ENCODE measurements around the gene GRK2. TPM values are rescaled to one million over a fixed set of nuclear protein-coding genes. Genes with fewer than 3 reads are reported as not detected.

Gene GRK2
- total RNA-seq, 2 donors from 2014 or later: 58.0 to 61.7 TPM

DNA sequence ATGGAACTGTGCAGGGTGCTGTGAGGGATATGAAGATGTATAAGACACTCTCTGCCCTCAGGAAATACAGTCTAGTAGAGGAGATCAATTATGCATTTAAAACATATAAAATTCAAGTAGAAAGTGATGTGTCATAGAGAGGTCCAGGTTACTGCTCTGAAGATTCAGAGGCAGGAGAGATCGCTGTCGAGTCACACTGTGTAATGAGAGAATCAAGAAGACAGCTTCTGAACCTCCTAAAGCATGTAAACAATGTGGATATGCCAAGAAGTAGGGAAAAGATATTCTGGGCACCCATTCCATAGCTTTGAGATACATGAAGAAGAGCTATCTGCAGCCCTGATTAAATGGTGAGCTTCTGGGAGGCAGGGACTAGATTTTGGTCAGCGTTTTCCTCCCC, 53.7 kb downstream of the GRK2 start:
- Mint-ChIP-seq H3K36me3 (ENCODE audit: low read depth) (no peaks in the 10 kb centered on the region), H3K27ac (no peak overlapping the region), H3K4me1 (peaks cover 5% of the 10 kb centered on the region), H3K27me3 (ENCODE audit: insufficient read depth) (peaks cover 28% of the 10 kb centered on the region), H3K9me3 (no peaks in the 10 kb centered on the region), H3K4me3 (no peak overlapping the region)
- H3K27me3 ChIP-seq (ENCODE audit: control insufficient read depth, insufficient read depth, low read length, poor library complexity, severe bottlenecking): peaks cover 26% of the 10 kb centered on the region
- H3K4me1 ChIP-seq (ENCODE audit: control insufficient read depth, insufficient read depth, low read length): no peaks in the 10 kb centered on the region
- no peaks in the 10 kb centered on the region for H3K36me3 ChIP-seq (ENCODE audit: control insufficient read depth, insufficient read depth, low read length)
- DNase-seq: no peak
- no peaks in the 10 kb centered on the region for H3K9me3 ChIP-seq (ENCODE audit: control insufficient read depth, low read length)
- no peak overlapping the region for H3K27ac ChIP-seq (ENCODE audit: low read depth, low read length)
- H3K9ac ChIP-seq (ENCODE audit: extremely low read depth, low read length, poor library complexity, severe bottlenecking): no peak overlapping the region
- H3K4me3 ChIP-seq (ENCODE audit: low read length): no peak overlapping the region
- TF ChIP-seq, protein P1, sequence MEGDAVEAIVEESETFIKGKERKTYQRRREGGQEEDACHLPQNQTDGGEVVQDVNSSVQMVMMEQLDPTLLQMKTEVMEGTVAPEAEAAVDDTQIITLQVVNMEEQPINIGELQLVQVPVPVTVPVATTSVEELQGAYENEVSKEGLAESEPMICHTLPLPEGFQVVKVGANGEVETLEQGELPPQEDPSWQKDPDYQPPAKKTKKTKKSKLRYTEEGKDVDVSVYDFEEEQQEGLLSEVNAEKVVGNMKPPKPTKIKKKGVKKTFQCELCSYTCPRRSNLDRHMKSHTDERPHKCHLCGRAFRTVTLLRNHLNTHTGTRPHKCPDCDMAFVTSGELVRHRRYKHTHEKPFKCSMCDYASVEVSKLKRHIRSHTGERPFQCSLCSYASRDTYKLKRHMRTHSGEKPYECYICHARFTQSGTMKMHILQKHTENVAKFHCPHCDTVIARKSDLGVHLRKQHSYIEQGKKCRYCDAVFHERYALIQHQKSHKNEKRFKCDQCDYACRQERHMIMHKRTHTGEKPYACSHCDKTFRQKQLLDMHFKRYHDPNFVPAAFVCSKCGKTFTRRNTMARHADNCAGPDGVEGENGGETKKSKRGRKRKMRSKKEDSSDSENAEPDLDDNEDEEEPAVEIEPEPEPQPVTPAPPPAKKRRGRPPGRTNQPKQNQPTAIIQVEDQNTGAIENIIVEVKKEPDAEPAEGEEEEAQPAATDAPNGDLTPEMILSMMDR (conservative IDR thresholded peaks at IDR 0.05): no peak
- 77 to 90% methylated on average over 3 of the region's 3 CpGs for WGBS, 2 experiments (ENCODE audit: insufficient coverage in 1 of 2, insufficient read length in 1 of 2)

- 80 to 95% methylated on average over 1 to 2 of the region's 2 CpGs for WGBS, 2 experiments (ENCODE audit: insufficient coverage in 1 of 2, insufficient read length in 1 of 2)
- TF ChIP-seq, protein P1 (conservative IDR thresholded peaks at IDR 0.05): no peak
- no peaks in the 10 kb centered on the region for H3K36me3 ChIP-seq (ENCODE audit: control insufficient read depth, insufficient read depth, low read length)
These were observed 54.4 kb downstream of the GRK2 start for GRCh38 chr11:67320691-67321090.

DNA sequence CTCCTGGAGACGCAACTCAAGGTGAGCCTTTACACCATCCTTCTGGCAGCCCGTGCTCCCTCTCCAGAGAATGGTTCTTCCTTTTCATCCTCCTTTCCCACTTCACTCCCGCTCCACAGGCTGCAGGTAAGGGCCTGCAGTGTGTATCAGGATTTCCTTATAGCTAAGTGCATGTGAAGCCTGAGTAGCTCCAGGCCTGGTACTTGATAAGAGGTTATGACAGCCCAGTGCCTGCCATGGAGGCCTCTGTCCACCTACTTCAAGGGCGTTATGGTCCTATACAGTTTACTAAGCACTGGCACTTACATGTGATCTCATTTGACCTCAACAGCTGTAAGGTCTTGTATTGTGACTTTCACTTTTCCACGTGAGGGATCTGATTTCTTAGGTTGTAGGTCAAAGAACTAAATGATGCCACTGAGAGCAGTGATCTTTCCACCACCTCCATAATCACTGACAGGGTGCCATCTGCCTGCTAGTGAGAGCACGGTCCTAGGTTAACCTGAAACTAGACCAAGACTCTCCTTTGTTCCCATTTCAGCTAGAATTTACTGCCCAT, 55.1 kb downstream of the GRK2 start:
- TF ChIP-seq, protein P1 (conservative IDR thresholded peaks at IDR 0.05): no peak
- WGBS, 2 experiments (ENCODE audit: insufficient coverage in 1 of 2, insufficient read length in 1 of 2): 92 to 93% methylated on average over 5 to 6 of the region's 6 CpGs
- Mint-ChIP-seq H3K9me3 (no peaks in the 10 kb centered on the region), H3K4me3 (no peak overlapping the region), H3K4me1 (peaks cover 5% of the 10 kb centered on the region), H3K27me3 (ENCODE audit: insufficient read depth) (peaks cover 28% of the 10 kb centered on the region), H3K27ac (no peak overlapping the region), H3K36me3 (ENCODE audit: low read depth) (no peaks in the 10 kb centered on the region)
- DNase-seq: no peak
- H3K27ac ChIP-seq (ENCODE audit: low read depth, low read length): no peak overlapping the region
- H3K9ac ChIP-seq (ENCODE audit: extremely low read depth, low read length, poor library complexity, severe bottlenecking): no peak overlapping the region
- no peaks in the 10 kb centered on the region for H3K4me1 ChIP-seq (ENCODE audit: control insufficient read depth, insufficient read depth, low read length)
- no peaks in the 10 kb centered on the region for H3K9me3 ChIP-seq (ENCODE audit: control insufficient read depth, low read length)
- H3K27me3 ChIP-seq (ENCODE audit: control insufficient read depth, insufficient read depth, low read length, poor library complexity, severe bottlenecking): peaks cover 26% of the 10 kb centered on the region
- no peak overlapping the region for H3K4me3 ChIP-seq (ENCODE audit: low read length)
- H3K36me3 ChIP-seq (ENCODE audit: control insufficient read depth, insufficient read depth, low read length): no peaks in the 10 kb centered on the region

More at GRCh38 chr11:67320691-67321090, 54.4 kb downstream of the GRK2 start:
- no peaks in the 10 kb centered on the region for H3K36me3 Mint-ChIP-seq (ENCODE audit: low read depth)
- H3K4me3 ChIP-seq (ENCODE audit: low read length): no peak overlapping the region
- H3K27ac Mint-ChIP-seq: no peak overlapping the region
- H3K4me1 ChIP-seq (ENCODE audit: control insufficient read depth, insufficient read depth, low read length): no peaks in the 10 kb centered on the region
- no peak for DNase-seq
- peaks cover 28% of the 10 kb centered on the region for H3K27me3 Mint-ChIP-seq (ENCODE audit: insufficient read depth)
- H3K4me3 Mint-ChIP-seq: no peak overlapping the region
- no peak overlapping the region for H3K9ac ChIP-seq (ENCODE audit: extremely low read depth, low read length, poor library complexity, severe bottlenecking)
- peaks cover 5% of the 10 kb centered on the region for H3K4me1 Mint-ChIP-seq
- no peaks in the 10 kb centered on the region for H3K9me3 Mint-ChIP-seq
- peaks cover 26% of the 10 kb centered on the region for H3K27me3 ChIP-seq (ENCODE audit: control insufficient read depth, insufficient read depth, low read length, poor library complexity, severe bottlenecking)
- H3K27ac ChIP-seq (ENCODE audit: low read depth, low read length): no peak overlapping the region
- H3K9me3 ChIP-seq (ENCODE audit: control insufficient read depth, low read length): no peaks in the 10 kb centered on the region
